ENCODE data around the gene NFXL1.

DNA sequence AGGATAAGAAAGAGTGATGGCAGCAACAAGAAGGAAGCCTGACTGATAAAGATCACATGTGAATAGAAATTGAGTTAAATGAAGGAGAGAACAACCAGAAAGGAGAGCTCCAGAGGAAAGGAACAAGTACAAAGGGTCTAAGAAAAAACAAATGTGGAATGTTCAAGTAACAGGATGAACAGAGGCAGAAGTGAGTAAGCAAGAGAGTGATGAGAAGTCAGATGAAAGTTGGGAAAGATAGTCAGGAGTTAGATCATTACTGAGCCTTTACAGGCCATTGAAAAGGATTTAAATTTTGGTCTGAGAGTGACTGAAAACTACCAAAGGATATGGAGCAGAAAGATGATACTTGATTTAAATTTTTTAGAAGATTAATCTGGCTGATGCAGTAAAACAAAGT lies 38.1 kb downstream of the NFXL1 start:
- TF ChIP-seq ZNF274 (IDR thresholded peaks at IDR 0.05; ENCODE audit: low read depth, low read length) (no peak), YY1 (IDR thresholded peaks at IDR 0.05; ENCODE audit: insufficient read depth, insufficient read length) (no peak), SUZ12 (IDR thresholded peaks at IDR 0.05; ENCODE audit: extremely low read depth, insufficient read depth, insufficient read length) (no peak)

All from NT2/D1 (cell line).